GM04503 (cell line): ENCODE measurements around the gene C16orf96.
A peak's percentile ranks its signal among the peaks of the same experiment; 100 is the strongest.

Experiments used
- DNase-seq: peaks from one replicate; pipeline ENCODE4 v3.0.0-alpha.2; 2012; ENCODE audit warnings: low read depth

The C16orf96 gene

DNA sequence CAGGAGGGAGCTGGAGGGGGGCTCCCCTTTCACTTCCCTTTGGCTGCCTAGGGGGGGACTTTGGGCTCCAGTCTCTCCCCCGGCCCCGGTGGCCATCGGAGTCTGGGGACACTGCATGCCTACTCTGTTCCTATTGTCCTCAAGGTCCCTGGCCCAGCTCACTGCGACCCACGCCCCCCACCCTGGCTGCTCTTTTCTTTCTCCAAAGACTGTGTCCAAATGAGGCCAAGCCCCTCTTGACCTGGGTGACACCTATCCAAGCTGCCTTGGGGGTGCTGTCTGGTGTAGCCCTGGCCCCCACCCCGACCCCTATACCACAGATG lies 45.7 kb downstream of the C16orf96 start:
- DNase-seq: no peak

DNA sequence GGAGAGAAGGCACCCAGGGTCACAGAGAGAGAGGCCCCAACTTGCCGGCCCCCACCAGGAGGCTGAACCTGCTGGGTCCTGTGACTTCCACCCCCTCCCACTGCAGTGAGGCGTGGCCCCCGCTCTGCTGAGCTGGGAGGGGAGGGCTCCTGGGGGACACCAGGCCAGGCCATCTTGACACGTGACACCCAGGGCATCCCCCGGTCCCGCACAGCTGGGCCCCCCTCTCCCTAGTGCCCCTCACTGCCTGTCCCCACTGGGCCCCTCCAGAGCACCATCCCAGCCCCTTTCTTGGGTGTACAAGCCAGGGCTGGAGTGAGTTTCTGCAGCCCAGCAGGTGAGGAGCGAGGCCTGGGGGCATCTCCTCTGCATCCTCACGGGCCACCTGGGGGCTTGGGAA lies 46.2 kb downstream of the C16orf96 start:
- DNase-seq: no peak

- no peak for DNase-seq
Observed at GRCh38 chr16:4603624-4604170, 47.6 kb downstream of the C16orf96 start.

DNA sequence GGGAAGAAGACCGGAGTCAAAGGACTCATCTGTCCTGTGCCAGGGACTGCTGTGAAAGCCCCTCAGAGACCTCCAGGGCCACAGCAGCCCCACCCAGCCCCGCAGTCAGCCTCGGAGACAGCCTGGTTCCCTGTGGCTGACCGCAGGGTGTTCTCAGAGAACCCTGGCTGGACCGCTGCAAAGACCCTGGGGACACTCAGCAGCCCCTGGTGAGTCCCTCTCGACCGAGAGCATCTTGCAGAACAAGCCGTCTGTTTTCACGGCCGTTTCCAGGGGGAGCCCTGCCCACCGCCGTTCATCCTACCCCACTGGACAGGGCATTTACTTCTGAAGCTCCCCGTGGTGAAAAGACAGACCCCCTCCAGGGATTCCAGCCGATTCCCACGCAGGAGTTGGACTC lies 48.3 kb downstream of the C16orf96 start:
- DNase-seq: no peak

- no peak for DNase-seq
Observed at GRCh38 chr16:4606354-4606753, 50.2 kb downstream of the C16orf96 start.

DNA sequence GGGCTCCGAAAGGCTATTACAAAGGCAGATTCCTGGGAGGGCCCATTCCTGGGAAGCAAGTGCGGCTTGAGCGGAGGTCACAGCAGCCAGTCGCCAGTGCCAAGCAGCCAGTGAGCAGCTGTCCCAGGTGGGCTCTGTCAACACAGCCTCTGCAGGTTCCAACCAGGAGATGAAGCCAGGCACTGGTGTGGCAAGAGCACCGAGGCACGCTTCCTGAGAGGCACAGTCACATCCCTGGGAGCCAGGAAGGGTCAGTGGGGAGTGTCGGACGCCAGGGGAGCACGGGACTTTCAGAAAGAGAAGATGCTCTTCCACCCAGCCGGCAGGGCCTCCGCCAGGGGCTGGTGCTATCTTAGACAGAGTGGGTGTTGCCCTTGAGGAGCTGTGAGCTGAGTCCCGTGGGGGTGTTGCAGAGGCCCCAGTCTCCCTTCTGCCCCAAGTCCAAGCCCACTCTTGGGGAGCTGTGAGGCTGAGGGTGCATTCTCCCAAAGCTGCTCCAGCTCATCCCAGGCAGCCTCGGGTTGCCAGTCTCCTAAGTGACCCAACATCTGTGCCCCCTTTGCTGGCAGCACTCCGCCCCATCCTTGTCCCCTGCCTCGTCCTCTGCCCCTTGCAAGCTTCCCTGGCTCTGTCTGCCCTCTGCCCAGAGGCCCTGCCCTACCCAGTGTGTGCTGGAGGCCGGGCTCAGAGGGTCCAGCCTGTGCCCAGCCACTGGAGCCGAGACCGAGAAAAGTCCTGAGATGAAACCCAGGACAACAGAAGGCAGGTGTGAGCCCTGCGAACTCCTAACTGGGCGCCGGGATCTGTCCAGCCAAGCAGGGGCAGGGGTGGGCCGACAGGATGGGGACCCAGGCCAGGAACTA lies 51.9 kb downstream of the C16orf96 start:
- no peak for DNase-seq

GRCh38 chr16:4608704-4608980 lies 52.5 kb downstream of the C16orf96 start:
- no peak for DNase-seq

GRCh38 chr16:4609200-4610010 lies 53.3 kb downstream of the C16orf96 start:
- no peak for DNase-seq

DNA sequence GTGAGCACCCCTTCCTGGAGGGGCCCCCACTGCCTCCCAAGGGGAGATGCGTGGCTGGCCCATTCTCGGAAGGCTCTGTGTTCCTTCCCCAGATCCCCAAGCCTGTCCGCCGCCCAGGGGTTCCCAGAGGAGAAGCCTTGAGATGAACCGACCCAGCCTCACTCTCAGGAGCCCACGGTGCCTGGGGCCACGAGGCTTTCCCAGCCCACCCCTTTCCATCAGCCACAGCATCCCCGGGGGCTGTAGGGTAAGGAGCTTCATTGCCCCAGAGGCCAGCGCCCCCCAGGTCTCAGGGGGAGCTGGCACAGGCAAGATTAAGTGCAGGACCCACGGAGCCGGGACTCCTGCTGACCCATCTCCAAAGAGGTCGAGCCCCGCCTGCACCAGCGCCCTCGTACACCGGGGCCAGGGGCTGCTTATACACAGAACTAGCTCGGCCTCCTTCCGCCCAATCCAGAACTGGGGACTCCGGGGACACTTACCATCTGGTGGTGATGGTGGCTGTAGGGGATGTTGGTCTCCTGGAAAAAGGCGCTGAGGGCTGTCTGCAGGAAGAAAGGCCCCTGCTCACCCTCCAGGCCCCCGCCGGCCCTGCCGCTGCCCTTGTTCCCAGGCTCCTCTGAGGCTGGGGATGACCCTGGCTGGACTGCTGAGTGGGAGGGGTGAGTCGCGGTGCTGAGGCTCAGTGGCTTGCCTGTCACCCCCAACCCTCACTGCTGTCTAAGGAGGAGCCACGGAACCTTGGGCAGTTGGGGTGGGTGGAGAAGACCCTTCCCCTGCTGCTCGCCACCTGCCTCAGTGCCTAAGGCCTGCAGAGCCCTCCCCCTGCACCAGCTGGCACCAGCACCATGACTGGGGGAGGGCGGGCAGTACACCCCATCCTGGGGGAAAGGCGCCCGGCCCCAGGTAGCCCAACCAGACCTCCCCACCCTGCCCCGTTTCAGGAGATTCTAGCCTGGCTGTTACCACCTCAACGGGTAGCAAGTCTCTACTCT lies 54.2 kb downstream of the C16orf96 start:
- DNase-seq: no peak

GRCh38 chr16:4611337-4612021 lies 55.3 kb downstream of the C16orf96 start:
- DNase-seq: no peak

DNA sequence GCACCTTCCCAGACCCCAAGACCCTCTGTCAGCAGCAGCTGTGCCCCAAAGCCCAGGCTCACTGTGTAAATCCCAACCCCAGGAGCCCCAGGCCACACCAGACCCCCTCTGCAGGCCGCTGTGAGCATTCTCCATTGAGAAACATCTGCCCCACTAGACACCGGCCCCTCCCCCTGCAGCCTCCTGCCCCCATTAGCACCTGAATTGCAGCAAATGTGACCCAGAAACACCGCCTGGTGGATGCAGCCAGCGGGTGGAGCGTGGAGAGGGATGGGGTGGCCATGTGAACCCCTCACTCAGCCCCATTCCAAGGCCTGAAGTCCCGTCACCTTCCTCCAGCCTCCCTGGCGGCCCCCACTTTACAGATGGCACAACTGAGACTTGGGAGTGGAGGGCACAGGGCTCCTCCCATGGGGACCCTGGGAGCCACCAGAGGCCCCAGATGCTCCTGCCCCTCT lies 56.4 kb downstream of the C16orf96 start:
- no peak for DNase-seq

- DNase-seq: no peak
Observed at GRCh38 chr16:4612977-4613635, 57.0 kb downstream of the C16orf96 start.

DNA sequence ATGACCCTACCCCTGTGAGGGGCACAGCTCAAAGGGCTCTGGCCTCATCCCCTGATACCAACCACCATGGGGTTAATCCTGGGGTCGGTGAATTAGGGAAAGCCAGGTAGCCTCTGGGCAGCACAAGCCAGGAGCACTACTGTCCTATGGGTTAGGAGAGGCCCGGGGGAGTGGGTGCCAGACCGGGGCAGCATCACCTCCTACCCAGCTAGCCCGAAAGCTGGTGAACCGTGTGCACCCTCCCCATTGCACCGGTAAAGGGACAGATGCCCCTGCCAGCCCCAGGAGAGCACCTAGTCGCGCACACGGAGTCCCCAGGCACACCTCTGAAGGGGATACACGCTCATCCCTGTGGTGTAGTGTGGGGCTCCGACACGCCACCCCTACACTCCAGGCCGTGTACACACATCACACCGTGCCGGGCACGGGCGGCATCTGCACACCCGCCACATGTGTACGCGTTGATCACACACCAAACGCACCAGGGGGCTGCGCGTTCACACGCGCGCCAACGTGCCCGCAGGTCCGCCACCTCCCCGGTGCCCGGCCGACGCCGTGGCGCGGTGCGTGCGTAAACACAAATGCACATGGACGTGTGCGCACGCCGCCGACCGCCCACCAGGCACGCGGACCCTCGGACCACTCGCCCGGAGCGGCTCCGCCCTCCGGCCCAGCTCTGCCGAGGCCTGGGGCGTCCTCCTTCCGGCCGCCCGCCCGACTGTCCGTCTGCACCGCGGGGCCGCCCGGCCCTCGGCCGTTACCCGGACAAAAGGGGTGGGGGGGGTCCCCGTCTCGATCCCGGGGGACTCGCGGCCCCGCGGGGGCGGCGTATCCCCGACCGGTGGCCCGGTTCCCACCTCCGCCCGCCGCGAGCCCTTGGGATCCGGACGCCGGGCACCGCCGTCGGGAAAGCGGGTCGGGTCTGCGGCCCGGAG lies 57.8 kb downstream of the C16orf96 start:
- no peak for DNase-seq

- peak; percentile 40 for DNase-seq
Observed at GRCh38 chr16:4614571-4615383, 58.6 kb downstream of the C16orf96 start, which contains the start of gene UBALD1. UBALD1 (minus strand) TSS chr16:4614888; CDS start chr16:4614797, 91 bp downstream.

DNA sequence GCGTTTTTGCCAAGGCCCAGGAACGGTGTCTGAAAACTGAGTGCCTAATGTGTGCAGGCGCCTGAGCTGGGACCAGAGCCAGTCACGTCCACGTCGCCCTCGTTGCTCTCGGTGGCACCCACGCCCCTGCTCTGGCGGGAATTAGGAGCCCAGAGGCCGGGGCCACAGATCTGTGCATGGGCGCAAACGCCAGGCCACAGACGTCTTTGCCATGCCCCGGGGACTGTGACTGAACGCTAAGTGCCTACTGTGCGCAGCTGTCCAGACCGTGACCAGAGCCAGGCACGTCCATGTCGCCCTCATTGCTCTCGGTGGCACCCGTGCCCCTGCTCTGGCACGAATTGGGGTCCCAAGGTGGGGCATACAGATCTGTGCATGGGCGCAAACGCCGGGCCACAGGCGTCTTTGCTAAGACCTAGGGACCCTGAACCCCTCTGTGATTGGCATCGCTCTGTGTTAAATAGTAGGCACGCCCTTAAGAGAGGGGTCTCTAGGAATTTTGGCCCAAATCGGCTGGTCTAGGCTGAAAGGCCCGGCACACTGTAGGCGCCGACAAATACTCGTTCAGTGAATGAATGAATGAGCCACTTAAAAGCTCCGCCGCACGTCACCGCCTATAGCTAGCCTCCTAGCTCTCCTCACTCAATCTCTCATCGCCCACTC lies 59.4 kb downstream of the C16orf96 start:
- DNase-seq: no peak

GRCh38 chr16:4616047-4616811 lies 60.1 kb downstream of the C16orf96 start:
- DNase-seq: peak; percentile 98

DNA sequence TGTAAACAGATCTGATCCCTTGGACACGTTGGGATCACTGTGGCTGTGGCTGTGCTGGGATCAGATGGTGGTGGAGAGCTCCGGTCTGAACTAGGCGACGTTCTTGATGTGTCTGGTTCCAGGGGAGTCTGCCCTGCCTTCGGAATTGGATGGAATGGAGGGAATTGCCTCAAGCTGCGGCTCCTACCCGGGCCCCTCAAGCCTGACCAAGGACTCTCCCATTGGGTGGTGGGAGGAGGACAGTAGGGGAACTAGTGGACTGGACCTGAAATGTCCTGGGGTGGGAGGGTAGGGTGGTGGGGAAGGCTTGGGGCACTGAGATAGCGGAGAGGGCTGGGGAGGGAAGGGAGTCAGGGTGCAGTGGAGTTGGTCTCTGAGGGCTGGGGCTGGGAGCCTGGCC lies 61.7 kb downstream of the C16orf96 start:
- no peak for DNase-seq
